ENCODE results near the gene CPSF2.

- no peak for TF ChIP-seq ASH2L (IDR thresholded peaks at IDR 0.05; ENCODE audit: borderline replicate concordance, low read depth)
- TF ChIP-seq NFYB (IDR thresholded peaks at IDR 0.05; ENCODE audit: insufficient read depth, low read depth, low read length) = no peak
- TF ChIP-seq JUND (IDR thresholded peaks at IDR 0.05; ENCODE audit: low read depth, low read length) = no peak
- TF ChIP-seq NFIC (IDR thresholded peaks at IDR 0.05; ENCODE audit: low read depth, low read length) = no peak
These were observed 81.3 kb downstream of the CPSF2 start for GRCh38 chr14:92203116-92203515.

Data from GM12878 (cell line).